Hepatocyte (in vitro differentiated cells): ENCODE results near the gene ZNF385C.

Experiments used
- CTCF ChIP-seq: fragments of 200-600 bp; sonication (generic); IDR thresholded peaks from 2 replicates; pipeline ENCODE4 v1.5.1; 2016; ENCODE audit warnings: antibody characterized with exemption, mild to moderate bottlenecking; ENCODE audit not compliant: poor library complexity
- EZH2 ChIP-seq: fragments of 200-600 bp; sonication (generic); IDR thresholded peaks from 2 replicates; pipeline ENCODE4 v1.6.1; 2016; ENCODE audit warnings: antibody characterized with exemption, mild to moderate bottlenecking, borderline replicate concordance
- EZH2phosphoT487 ChIP-seq: fragments of 200-600 bp; sonication (generic); IDR thresholded peaks from one replicate; pipeline ENCODE4 v1.6.1; 2018; ENCODE audit warnings: antibody characterized with exemption, mild to moderate bottlenecking, low read depth, moderate library complexity; ENCODE audit not compliant: unreplicated experiment, severe bottlenecking

DNA sequence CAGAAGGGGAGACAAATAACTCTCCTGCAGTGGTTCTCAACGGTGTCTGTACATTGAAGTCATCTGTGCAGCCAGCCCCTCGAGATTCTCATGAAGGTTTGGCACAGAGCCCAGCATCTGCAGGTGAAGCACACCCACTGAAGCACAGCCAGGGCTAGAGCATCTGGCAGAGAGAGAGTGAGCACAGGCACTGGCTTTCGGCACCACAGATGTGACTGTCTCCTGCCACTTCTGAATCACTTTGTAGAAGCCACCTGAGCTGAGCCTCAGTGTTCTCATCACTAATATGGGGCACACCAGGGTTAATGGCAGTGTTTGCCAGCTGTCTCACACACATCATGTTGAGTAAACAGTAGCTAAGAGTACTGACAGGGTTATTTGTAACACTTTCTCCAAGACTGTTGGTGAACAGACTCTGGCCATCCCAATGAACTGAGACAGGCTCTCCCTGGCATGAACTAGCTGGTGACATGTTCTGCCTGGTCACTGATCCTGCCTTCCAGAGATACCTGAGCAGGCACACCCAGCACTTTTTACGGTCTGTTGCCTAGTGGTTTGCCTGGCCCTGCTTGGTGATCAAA is 35.3 kb upstream of the ZNF385C start:
- no peak for TF ChIP-seq CTCF
- no peak for TF ChIP-seq EZH2phosphoT487
- TF ChIP-seq EZH2: no peak
